HepG2 (cell line): ENCODE measurements around the gene CMIP. TPM values are rescaled to one million over a fixed set of nuclear protein-coding genes. Genes with fewer than 3 reads are reported as not detected.

Source experiments
- MIXL1 ChIP-seq: IDR thresholded peaks from 2 replicates; pipeline ENCODE4 v1.6.1; 2016
- PAXIP1 ChIP-seq: sonication (generic); formaldehyde crosslinking; conservative IDR thresholded peaks from 2 replicates; pipeline ENCODE4 v1.4.0; 2020; ENCODE audit warnings: mild to moderate bottlenecking, missing genetic modification reagents, moderate library complexity
- PHF20 ChIP-seq: sonication (generic); formaldehyde crosslinking; IDR thresholded peaks from 2 replicates; pipeline ENCODE4 v1.5.0; 2020; ENCODE audit warnings: mild to moderate bottlenecking, missing genetic modification reagents
- RARG ChIP-seq: sonication (generic); formaldehyde crosslinking; IDR thresholded peaks from 2 replicates; pipeline ENCODE4 v1.4.0; 2020; ENCODE audit warnings: low read depth, mild to moderate bottlenecking, missing genetic modification reagents
- TRIM22 ChIP-seq: fragments of 450-650 bp; IDR thresholded peaks from 2 replicates; pipeline ENCODE4 v1.6.1; 2017
- ZFX ChIP-seq: sonication (generic); formaldehyde crosslinking; IDR thresholded peaks from 2 replicates; pipeline ENCODE4 v1.4.0; 2020; ENCODE audit warnings: mild to moderate bottlenecking, low read depth, missing genetic modification reagents, moderate library complexity
- ZNF3 ChIP-seq: IDR thresholded peaks from 2 replicates; pipeline ENCODE4 v1.7.0; 2017; ENCODE audit warnings: inconsistent platforms
- ZNF362 ChIP-seq: sonication (generic); formaldehyde crosslinking; IDR thresholded peaks from 2 replicates; pipeline ENCODE4 v1.4.0; 2020; ENCODE audit warnings: missing genetic modification reagents, mild to moderate bottlenecking, borderline replicate concordance
- polyA plus RNA-seq, 8 experiments: library from polyadenylated mRNA; depleted of rRNA in 3 of 8; stranded (reverse) in 7 of 8; unstranded in 1 of 8; fragments of >200 nt; fragmentation: Illumina TruSeq in 4 of 8; extraction: Trizol in 4 of 8; gene quantifications; 2 replicates each; pipeline versions ENCODE4 v1.2.1 to v1.2.3, GENCODE V29; 2011 to 2016; ENCODE audit warnings: low read depth in 4 of 8, missing spikeins in 1 of 8, mixed read lengths in 1 of 8; ENCODE audit not compliant: insufficient read depth in 1 of 8
- total RNA-seq, 5 experiments: library from RNA; depleted of rRNA; stranded (reverse); fragments of >200 nt; fragmentation: Illumina TruSeq; extraction: Trizol; gene quantifications; 2 replicates each; pipeline ENCODE4 v1.2.3, GENCODE V29; 2016; ENCODE audit warnings: low read depth in 1 of 5

CMIP gene
- total and polyA plus RNA-seq, 2 of the 13 experiments (the other 11 are each of a cell fraction or from before 2014, with no cell fraction given), result 10.9 to 18.1 TPM

GRCh38 chr16:81435103-81435502 is 9.5 kb upstream of the CMIP start (continued):
- TF ChIP-seq ZFX (no peak), MIXL1 (no peak), RARG (CRISPR knock-in tag) (no peak), PHF20 (CRISPR knock-in tag) (no peak), ZNF362 (CRISPR knock-in tag) (no peak), TRIM22 (no peak), PAXIP1 (CRISPR knock-in tag) (no peak), ZNF3 (CRISPR knock-in tag) (no peak)
